Right atrium auricular region (tissue), 2 donors: ENCODE results near the gene MAP3K1. TPM values are rescaled to one million over a fixed set of nuclear protein-coding genes. Genes with fewer than 3 reads are reported as not detected.

Source experiments
- DNase-seq: peaks from one replicate; pipeline ENCODE4 v3.0.0-alpha.2; 2019; ENCODE audit warnings: low spot score
- H3K27ac ChIP-seq, 2 donors: fragments of 200-600 bp; sonication (generic); 1 replicate in 1 of 2; 2 replicates in 1 of 2; pipeline ENCODE4 v1.5.1; 2016 to 2019
- H3K27me3 ChIP-seq, 2 donors: fragments of 200-600 bp; sonication (generic); one replicate each; pipeline versions ENCODE4 v1.5.1 to v1.6.0; 2017 to 2019
- H3K36me3 ChIP-seq: fragments of 200-600 bp; sonication (generic); one replicate; pipeline ENCODE4 v1.5.1; 2016
- H3K4me1 ChIP-seq, 2 donors: fragments of 200-600 bp; sonication (generic); one replicate each; pipeline versions ENCODE4 v1.5.1 to v1.6.0; 2017 to 2019
- H3K4me3 ChIP-seq, 2 donors: fragments of 200-600 bp; sonication (generic); 1 replicate in 1 of 2; 2 replicates in 1 of 2; pipeline ENCODE4 v1.5.1; 2017 to 2019; ENCODE audit warnings: mild to moderate bottlenecking in 1 of 2, moderate library complexity in 1 of 2
- H3K9me3 ChIP-seq, 2 donors: fragments of 200-600 bp; sonication (generic); one replicate each; pipeline ENCODE4 v1.5.1; 2019
- CTCF ChIP-seq, 2 donors: fragments of 200-600 bp; sonication (generic); IDR thresholded peaks; one replicate each; pipeline ENCODE4 v1.5.1; 2019; ENCODE audit warnings: antibody characterized with exemption in 2 of 2
- total RNA-seq, 2 donors: library from RNA; depleted of rRNA; stranded (reverse); fragments of >200 nt; gene quantifications; one replicate each; pipeline ENCODE4 v1.1.0, GENCODE V29; 2016

The MAP3K1 gene
- total RNA-seq, 2 donors from 2014 or later: 5.9 to 8.9 TPM

- no peak overlapping the region for H3K4me3 ChIP-seq
- H3K27ac ChIP-seq: no peak overlapping the region
- no peaks in the 10 kb centered on the region for H3K27me3 ChIP-seq
- no peaks in the 10 kb centered on the region for H3K9me3 ChIP-seq
- no peak for DNase-seq
- peaks cover 53% of the 10 kb centered on the region for H3K36me3 ChIP-seq
- no peaks in the 10 kb centered on the region for H3K4me1 ChIP-seq
- TF ChIP-seq CTCF (IDR thresholded peaks at IDR 0.05): no peak
Measured at GRCh38 chr5:56881571-56881970, 66.2 kb downstream of the MAP3K1 start.

GRCh38 chr5:56893251-56893951 lies 78.1 kb downstream of the MAP3K1 start:
- H3K27ac ChIP-seq: no peak overlapping the region
- no peak for DNase-seq
- TF ChIP-seq CTCF (IDR thresholded peaks at IDR 0.05): no peak
- peaks cover 19% of the 10 kb centered on the region for H3K36me3 ChIP-seq
- no peaks in the 10 kb centered on the region for H3K9me3 ChIP-seq
- no peak overlapping the region for H3K4me3 ChIP-seq
- H3K27me3 ChIP-seq: no peaks in the 10 kb centered on the region
- H3K4me1 ChIP-seq: no peaks in the 10 kb centered on the region

GRCh38 chr5:56896763-56897162 lies 81.4 kb downstream of the MAP3K1 start:
- H3K4me3 ChIP-seq: no peak overlapping the region
- TF ChIP-seq CTCF (IDR thresholded peaks at IDR 0.05): no peak
- no peaks in the 10 kb centered on the region for H3K9me3 ChIP-seq
- no peaks in the 10 kb centered on the region for H3K27me3 ChIP-seq
- H3K27ac ChIP-seq: no peak overlapping the region
- no peaks in the 10 kb centered on the region for H3K4me1 ChIP-seq
- DNase-seq: no peak
- H3K36me3 ChIP-seq: peaks cover 11% of the 10 kb centered on the region

- no peaks in the 10 kb centered on the region for H3K27me3 ChIP-seq
- H3K27ac ChIP-seq: no peak overlapping the region
- no peak overlapping the region for H3K4me3 ChIP-seq
- H3K36me3 ChIP-seq: peaks cover 11% of the 10 kb centered on the region
- no peaks in the 10 kb centered on the region for H3K9me3 ChIP-seq
- no peak for TF ChIP-seq CTCF (IDR thresholded peaks at IDR 0.05)
- DNase-seq: no peak
- H3K4me1 ChIP-seq: no peaks in the 10 kb centered on the region
Measured at GRCh38 chr5:56898213-56898612, 82.9 kb downstream of the MAP3K1 start.

GRCh38 chr5:56900395-56900794 lies 85.0 kb downstream of the MAP3K1 start:
- Histone ChIP-seq H3K27ac (no peak overlapping the region), H3K27me3 (no peaks in the 10 kb centered on the region), H3K4me1 (no peaks in the 10 kb centered on the region), H3K9me3 (no peaks in the 10 kb centered on the region), H3K4me3 (no peak overlapping the region), H3K36me3 (peaks cover under 1% of the 10 kb centered on the region)
- TF ChIP-seq CTCF (IDR thresholded peaks at IDR 0.05): no peak
- DNase-seq: no peak
